ENCODE results near the gene WNT9B.

DNA sequence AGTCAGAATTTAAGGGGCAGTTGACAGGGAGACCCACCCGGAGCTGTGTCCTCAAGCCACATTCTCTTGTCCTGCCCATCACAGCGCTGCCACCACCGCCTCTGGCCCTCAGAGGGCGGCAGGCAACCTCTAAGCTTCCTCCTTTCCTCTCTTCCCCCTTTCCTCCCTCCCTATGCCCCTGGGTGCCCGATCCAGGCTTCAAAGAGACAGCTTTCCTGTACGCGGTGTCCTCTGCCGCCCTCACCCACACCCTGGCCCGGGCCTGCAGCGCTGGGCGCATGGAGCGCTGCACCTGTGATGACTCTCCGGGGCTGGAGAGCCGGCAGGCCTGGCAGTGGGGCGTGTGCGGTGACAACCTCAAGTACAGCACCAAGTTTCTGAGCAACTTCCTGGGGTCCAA lies 23.5 kb downstream of the WNT9B start:
- no peak for TF ChIP-seq GATA2 (IDR thresholded peaks at IDR 0.05; ENCODE audit: low read depth, low read length)
- no peak for TF ChIP-seq GATA3 (IDR thresholded peaks at IDR 0.05; ENCODE audit: low read depth, low read length)

Measured in SH-SY5Y (cell line).